ENCODE data around the gene CFL1. TPM values are rescaled to one million over a fixed set of nuclear protein-coding genes. Genes with fewer than 3 reads are reported as not detected.
A peak's percentile ranks its signal among the peaks of the same experiment; 100 is the strongest.

The CFL1 gene
- polyA plus RNA-seq, 4 donors: 854 to 2,084 (median 1,613) TPM

DNA sequence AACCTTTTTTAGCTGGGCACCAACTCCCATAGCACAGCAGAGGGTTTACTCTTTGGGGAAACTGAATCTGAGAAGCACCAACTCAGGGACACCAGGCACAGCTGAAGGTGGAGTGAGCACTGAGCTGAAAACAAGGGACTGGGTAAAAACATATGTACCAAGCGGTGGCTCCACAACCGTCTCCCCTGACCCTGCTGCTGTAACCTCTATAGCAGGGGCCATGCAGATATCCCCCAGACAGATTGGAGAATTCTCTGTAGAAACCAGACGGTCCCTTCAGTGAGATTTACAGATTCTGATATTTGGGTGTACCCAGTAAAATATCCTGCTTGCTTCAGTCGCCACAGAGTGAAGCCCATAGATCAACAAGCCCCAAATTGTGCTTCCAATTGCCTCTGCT lies 28.5 kb downstream of the CFL1 start:
- Histone ChIP-seq H3K27me3 (ENCODE audit: control insufficient read depth in 3 of 3, insufficient read depth in 3 of 3, low read length in 3 of 3) (no peaks in the 10 kb centered on the region), H3K4me3 (ENCODE audit: low read depth in 1 of 3, low read length in 3 of 3) (no peak overlapping the region), H3K36me3 (ENCODE audit: control insufficient read depth in 3 of 3, insufficient read depth in 2 of 3, low read depth in 1 of 3, low read length in 3 of 3) (peaks cover 0 to 10% (median 0%) of the 10 kb centered on the region in 3 donors), H3K4me1 (ENCODE audit: control insufficient read depth in 3 of 3, insufficient read depth in 2 of 3, low read depth in 1 of 3, low read length in 2 of 3) (peaks cover 0 to 45% (median 6%) of the 10 kb centered on the region in 3 donors), H3K9me3 (ENCODE audit: control insufficient read depth in 2 of 2, insufficient read depth in 1 of 2, low read depth in 1 of 2, low read length in 1 of 2) (no peaks in the 10 kb centered on the region), H3K27ac (ENCODE audit: low read depth in 1 of 3, low read length in 2 of 3) (no peak overlapping the region)
- 74 to 84% (median 78%) methylated on average over 4 of the region's 4 CpGs for WGBS, 3 donors
- no peak for FAIRE-seq
- no peak for DNase-seq

DNA sequence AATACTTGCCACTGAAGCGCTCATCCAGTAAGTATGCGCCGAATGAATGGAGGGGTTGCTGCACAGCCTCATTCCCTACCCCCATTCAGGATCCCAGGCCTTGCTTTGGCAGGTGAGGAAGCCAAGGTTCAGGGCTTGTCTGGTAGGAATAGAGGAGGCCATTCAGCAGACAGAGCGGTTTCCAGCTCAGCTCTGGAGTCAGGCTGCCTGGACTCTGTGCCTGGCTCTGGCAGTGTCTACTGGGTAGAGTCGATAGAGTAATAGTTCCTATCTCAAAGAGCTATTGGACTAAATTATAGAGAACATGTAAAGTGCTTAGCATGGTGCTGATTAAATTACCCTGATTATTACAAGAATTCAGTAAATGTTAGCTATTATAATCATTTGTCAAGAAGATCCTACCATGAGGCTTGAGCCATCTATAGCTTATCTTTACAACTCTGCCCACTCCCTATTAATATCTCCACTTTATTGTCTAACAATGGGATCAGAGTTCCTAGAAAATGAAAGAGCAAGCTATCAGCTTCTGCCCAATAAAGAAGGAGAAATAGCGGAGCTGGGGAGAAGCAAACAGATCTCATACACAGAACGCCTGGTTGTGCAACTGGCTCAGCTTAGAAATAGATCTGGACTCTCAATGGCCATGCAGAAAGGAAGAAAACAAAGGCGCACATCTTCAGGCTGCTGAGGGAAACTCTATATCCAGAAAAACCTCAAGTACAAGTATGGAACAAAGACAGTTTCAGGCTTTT lies 30.8 kb downstream of the CFL1 start:
- Histone ChIP-seq H3K4me3 (ENCODE audit: low read depth in 1 of 3, low read length in 3 of 3) (peak overlapping the region in 2 of 3 donors; percentile 29 to 45), H3K4me1 (ENCODE audit: control insufficient read depth in 3 of 3, insufficient read depth in 2 of 3, low read depth in 1 of 3, low read length in 2 of 3) (peaks cover 0 to 59% (median 6%) of the 10 kb centered on the region in 3 donors), H3K9me3 (ENCODE audit: control insufficient read depth in 2 of 2, insufficient read depth in 1 of 2, low read depth in 1 of 2, low read length in 1 of 2) (no peaks in the 10 kb centered on the region), H3K27me3 (ENCODE audit: control insufficient read depth in 3 of 3, insufficient read depth in 3 of 3, low read length in 3 of 3) (no peaks in the 10 kb centered on the region), H3K27ac (ENCODE audit: low read depth in 1 of 3, low read length in 2 of 3) (peak overlapping the region; percentile 69 to 89 (median 85)), H3K36me3 (ENCODE audit: control insufficient read depth in 3 of 3, insufficient read depth in 2 of 3, low read depth in 1 of 3, low read length in 3 of 3) (peaks cover 0 to 14% (median 0%) of the 10 kb centered on the region in 3 donors)
- DNase-seq (peak; percentile 90 to 95), FAIRE-seq (no peak)
- 16 to 64% (median 38%) methylated on average over 8 of the region's 8 CpGs for WGBS, 3 donors

DNA sequence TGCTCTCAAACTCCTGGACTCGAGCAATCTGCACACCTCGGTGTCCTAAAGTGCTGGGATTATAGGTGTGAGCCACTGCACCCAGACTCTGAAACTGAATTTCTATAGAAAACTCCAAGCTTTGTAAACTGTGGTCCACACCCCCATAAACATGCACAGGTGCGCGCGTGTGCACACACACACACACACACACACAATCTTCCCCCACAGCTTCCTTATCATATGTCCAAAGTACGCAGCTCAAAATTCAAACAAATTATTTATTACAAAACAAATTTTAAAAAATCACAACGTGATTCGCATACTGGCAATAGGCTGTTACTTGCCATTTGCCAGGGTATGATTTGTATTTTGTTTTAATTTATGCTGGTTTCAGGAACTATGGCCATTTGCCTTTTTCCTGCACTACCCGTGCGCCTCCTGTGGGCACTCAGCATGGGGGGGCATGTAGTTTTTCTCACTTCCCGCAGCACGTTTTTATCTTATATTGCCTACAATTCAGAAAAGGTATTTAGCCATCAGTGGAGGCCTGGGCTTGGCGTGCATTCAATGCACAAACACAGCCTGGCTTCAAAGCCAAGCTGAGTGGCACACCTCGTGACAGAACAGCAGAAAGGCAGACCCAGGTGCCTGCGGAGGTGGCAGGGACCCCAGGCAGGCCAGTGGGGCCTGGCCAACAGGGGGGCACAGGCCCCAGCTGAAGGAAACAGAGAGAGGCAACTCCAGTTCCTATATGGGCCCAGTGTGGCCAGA lies 35.0 kb downstream of the CFL1 start:
- FAIRE-seq (no peak), DNase-seq (peak; percentile 61 to 74)
- 14 to 57% (median 29%) methylated on average over 15 of the region's 15 CpGs for WGBS, 3 donors
- Histone ChIP-seq H3K36me3 (ENCODE audit: control insufficient read depth in 3 of 3, insufficient read depth in 2 of 3, low read depth in 1 of 3, low read length in 3 of 3) (peaks cover 0 to 22% (median 0%) of the 10 kb centered on the region in 3 donors), H3K4me3 (ENCODE audit: low read depth in 1 of 3, low read length in 3 of 3) (peak overlapping the region in 1 of 3 donors; percentile 5), H3K9me3 (ENCODE audit: control insufficient read depth in 2 of 2, insufficient read depth in 1 of 2, low read depth in 1 of 2, low read length in 1 of 2) (no peaks in the 10 kb centered on the region), H3K4me1 (ENCODE audit: control insufficient read depth in 3 of 3, insufficient read depth in 2 of 3, low read depth in 1 of 3, low read length in 2 of 3) (peaks cover 3 to 79% (median 4%) of the 10 kb centered on the region in 3 donors), H3K27me3 (ENCODE audit: control insufficient read depth in 3 of 3, insufficient read depth in 3 of 3, low read length in 3 of 3) (no peaks in the 10 kb centered on the region), H3K27ac (ENCODE audit: low read depth in 1 of 3, low read length in 2 of 3) (peak overlapping the region; percentile 73 to 92 (median 92))

- no peaks in the 10 kb centered on the region for H3K9me3 ChIP-seq (ENCODE audit: control insufficient read depth in 2 of 2, insufficient read depth in 1 of 2, low read depth in 1 of 2, low read length in 1 of 2)
- peaks cover 3 to 76% (median 4%) of the 10 kb centered on the region in 3 donors for H3K4me1 ChIP-seq (ENCODE audit: control insufficient read depth in 3 of 3, insufficient read depth in 2 of 3, low read depth in 1 of 3, low read length in 2 of 3)
- DNase-seq (peak; percentile 90 to 95), FAIRE-seq (no peak)
- H3K4me3 ChIP-seq (ENCODE audit: low read depth in 1 of 3, low read length in 3 of 3): no peak overlapping the region
- H3K27ac ChIP-seq (ENCODE audit: low read depth in 1 of 3, low read length in 2 of 3): peak overlapping the region; percentile 71 to 92 (median 92)
- no peaks in the 10 kb centered on the region for H3K27me3 ChIP-seq (ENCODE audit: control insufficient read depth in 3 of 3, insufficient read depth in 3 of 3, low read length in 3 of 3)
- H3K36me3 ChIP-seq (ENCODE audit: control insufficient read depth in 3 of 3, insufficient read depth in 2 of 3, low read depth in 1 of 3, low read length in 3 of 3): peaks cover 0 to 22% (median 0%) of the 10 kb centered on the region in 3 donors
- WGBS, 3 donors: 12 to 45% (median 30%) methylated on average over 8 of the region's 8 CpGs
These were observed 36.9 kb downstream of the CFL1 start for GRCh38 chr11:65821107-65821506.

- FAIRE-seq: no peak
- WGBS, 3 donors: 6 to 7% (median 6%) methylated on average over 70 to 74 of the region's 74 CpGs
- Histone ChIP-seq H3K27me3 (ENCODE audit: control insufficient read depth in 3 of 3, insufficient read depth in 3 of 3, low read length in 3 of 3) (no peaks in the 10 kb centered on the region), H3K36me3 (ENCODE audit: control insufficient read depth in 3 of 3, insufficient read depth in 2 of 3, low read depth in 1 of 3, low read length in 3 of 3) (peaks cover 0 to 12% (median 3%) of the 10 kb centered on the region in 3 donors), H3K4me1 (ENCODE audit: control insufficient read depth in 3 of 3, insufficient read depth in 2 of 3, low read depth in 1 of 3, low read length in 2 of 3) (peaks cover 3 to 64% (median 4%) of the 10 kb centered on the region in 3 donors), H3K9me3 (ENCODE audit: control insufficient read depth in 2 of 2, insufficient read depth in 1 of 2, low read depth in 1 of 2, low read length in 1 of 2) (no peaks in the 10 kb centered on the region), H3K4me3 (ENCODE audit: low read depth in 1 of 3, low read length in 3 of 3) (peak overlapping the region; percentile 36 to 67 (median 66)), H3K27ac (ENCODE audit: low read depth in 1 of 3, low read length in 2 of 3) (peak overlapping the region; percentile 76 to 86 (median 86))
- DNase-seq: peak; percentile 86 to 93
These were observed 39.9 kb downstream of the CFL1 start for GRCh38 chr11:65817835-65818680.

- WGBS, 3 donors: 44 to 61% (median 44%) methylated on average over 5 of the region's 5 CpGs
- Histone ChIP-seq H3K4me3 (ENCODE audit: low read depth in 1 of 3, low read length in 3 of 3) (peak overlapping the region in 2 of 3 donors; percentile 36 to 66), H3K4me1 (ENCODE audit: control insufficient read depth in 3 of 3, insufficient read depth in 2 of 3, low read depth in 1 of 3, low read length in 2 of 3) (peaks cover 3 to 58% (median 4%) of the 10 kb centered on the region in 3 donors), H3K27ac (ENCODE audit: low read depth in 1 of 3, low read length in 2 of 3) (peak overlapping the region in 2 of 3 donors; percentile 76 to 86), H3K27me3 (ENCODE audit: control insufficient read depth in 3 of 3, insufficient read depth in 3 of 3, low read length in 3 of 3) (no peaks in the 10 kb centered on the region), H3K36me3 (ENCODE audit: control insufficient read depth in 3 of 3, insufficient read depth in 2 of 3, low read depth in 1 of 3, low read length in 3 of 3) (peaks cover 0 to 12% (median 3%) of the 10 kb centered on the region in 3 donors), H3K9me3 (ENCODE audit: control insufficient read depth in 2 of 2, insufficient read depth in 1 of 2, low read depth in 1 of 2, low read length in 1 of 2) (no peaks in the 10 kb centered on the region)
- FAIRE-seq (no peak), DNase-seq (no peak)
These were observed 40.6 kb downstream of the CFL1 start for GRCh38 chr11:65817312-65817834.

GRCh38 chr11:65816696-65817095 lies 41.3 kb downstream of the CFL1 start:
- peaks cover 3 to 51% (median 4%) of the 10 kb centered on the region in 3 donors for H3K4me1 ChIP-seq (ENCODE audit: control insufficient read depth in 3 of 3, insufficient read depth in 2 of 3, low read depth in 1 of 3, low read length in 2 of 3)
- WGBS, 3 donors: 93 to 99% (median 95%) methylated on average over 3 of the region's 3 CpGs
- H3K36me3 ChIP-seq (ENCODE audit: control insufficient read depth in 3 of 3, insufficient read depth in 2 of 3, low read depth in 1 of 3, low read length in 3 of 3): peaks cover 0 to 12% (median 3%) of the 10 kb centered on the region in 3 donors
- DNase-seq (no peak), FAIRE-seq (no peak)
- no peaks in the 10 kb centered on the region for H3K9me3 ChIP-seq (ENCODE audit: control insufficient read depth in 2 of 2, insufficient read depth in 1 of 2, low read depth in 1 of 2, low read length in 1 of 2)
- H3K27me3 ChIP-seq (ENCODE audit: control insufficient read depth in 3 of 3, insufficient read depth in 3 of 3, low read length in 3 of 3): no peaks in the 10 kb centered on the region
- peak overlapping the region in 1 of 3 donors; percentile 76 for H3K27ac ChIP-seq (ENCODE audit: low read depth in 1 of 3, low read length in 2 of 3)
- H3K4me3 ChIP-seq (ENCODE audit: low read depth in 1 of 3, low read length in 3 of 3): peak overlapping the region in 2 of 3 donors; percentile 36 to 66
